HCT116 (cell line): Measurements from ENCODE around the gene PUSL1. TPM values are rescaled to one million over a fixed set of nuclear protein-coding genes. Genes with fewer than 3 reads are reported as not detected.

Experiments
- ATAC-seq: fragments of 200-7000 bp; cut with Tn5 transposase; 2 replicates; pipeline ENCODE4 v1.9.1; 2020; ENCODE audit warnings: mild to moderate bottlenecking, moderate library complexity
- BruUV-seq: library from RNA; stranded (reverse); fragments of 400-500 nt; replicated peaks from 2 replicates; lab custom pipeline; 2021; lab: Mats Ljungman, UMichigan
- CTCF ChIA-PET: fragments of 300-600 bp; sonication (Branson Sonifier 250); formaldehyde crosslinking; loops from one replicate; lab custom pipeline; 2021; ENCODE audit warnings: antibody characterized with exemption; lab: Charles Lee
- POLR2A ChIA-PET: fragments of 300-600, 350-600 bp; sonication (Branson Sonifier 250); formaldehyde crosslinking; loops from one replicate; lab custom pipeline; 2021; ENCODE audit warnings: antibody characterized with exemption; lab: Charles Lee
- RAD21 ChIA-PET, 2 experiments: fragments of 300-600 bp; sonication (Branson Sonifier 250); formaldehyde crosslinking; loops; one replicate each; lab custom pipeline; 2023; ENCODE audit warnings: low total read pairs in 2 of 2; ENCODE audit not compliant: uncharacterized antibody in 2 of 2, unreplicated experiment in 2 of 2, low non-redundant PET in 1 of 2; lab: Charles Lee
- DNase-seq: peaks from one replicate; pipeline ENCODE4 v3.0.0-alpha.2; 2010; ENCODE audit warnings: low read depth, low spot score
- H2AFZ ChIP-seq: fragments of 200-600 bp; shearing (Covaris generic), sonication (generic); 2 replicates; pipeline ENCODE4 v1.6.1; 2017; ENCODE audit warnings: low read depth, mixed run types, mixed read lengths, antibody characterized with exemption, low read length; ENCODE audit not compliant: poor library complexity, severe bottlenecking
- H3K27ac ChIP-seq: 2 replicates; pipeline ENCODE4 v1.5.1; 2012; ENCODE audit warnings: low read depth, low read length
- H3K27me3 ChIP-seq: fragments of 200-600 bp; sonication (generic); 2 replicates; pipeline ENCODE4 v1.6.1; 2016; ENCODE audit warnings: mixed run types, low read length, mixed read lengths; ENCODE audit not compliant: insufficient read depth
- H3K36me3 ChIP-seq, 2 experiments: fragments of 200-500 bp in 1 of 2; fragments of 200-600 bp in 1 of 2; sonication (Bioruptor generic) in 1 of 2; sonication (generic) in 1 of 2; 2 replicates each; pipeline versions ENCODE4 v1.5.1 to v1.6.1; 2014 to 2016; ENCODE audit warnings: low read length in 2 of 2, inconsistent platforms in 1 of 2, mixed read lengths in 1 of 2, mixed run types in 1 of 2; ENCODE audit not compliant: insufficient read depth in 2 of 2, control insufficient read depth in 1 of 2
- H3K4me1 ChIP-seq, 2 experiments: fragments of 200-600 bp in 1 of 2; sonication (generic) in 1 of 2; 2 replicates each; pipeline versions ENCODE4 v1.5.1 to v1.6.1; 2012 to 2017; ENCODE audit warnings: low read length in 2 of 2, inconsistent platforms in 1 of 2, mild to moderate bottlenecking in 1 of 2, mixed read lengths in 1 of 2, mixed run types in 1 of 2, moderate library complexity in 1 of 2; ENCODE audit not compliant: insufficient read depth in 2 of 2, control insufficient read depth in 1 of 2
- H3K4me2 ChIP-seq: fragments of 200-600 bp; sonication (generic); 2 replicates; pipeline ENCODE4 v1.6.1; 2017; ENCODE audit warnings: mixed run types, low read length, mixed read lengths
- H3K4me3 ChIP-seq, 2 experiments: fragments of 200-600 bp in 1 of 2; sonication (generic) in 1 of 2; replicated peaks in 1 of 2; 2 replicates each; pipeline ENCODE4 v1.5.1; 2011 to 2016; ENCODE audit warnings: low read length in 2 of 2, control low read depth in 1 of 2, low read depth in 1 of 2, mild to moderate bottlenecking in 1 of 2, mixed read lengths in 1 of 2, mixed run types in 1 of 2
- H3K79me2 ChIP-seq: fragments of 200-600 bp; sonication (generic); 2 replicates; pipeline ENCODE4 v1.6.1; 2017; ENCODE audit warnings: mild to moderate bottlenecking, mixed run types, low read length, moderate library complexity, mixed read lengths; ENCODE audit not compliant: insufficient read depth
- H3K9ac ChIP-seq: fragments of 200-600 bp; sonication (generic); 2 replicates; pipeline ENCODE4 v1.6.1; 2016; ENCODE audit warnings: low read length, mixed read lengths
- H3K9me2 ChIP-seq: fragments of 200-600 bp; sonication (generic), shearing (Covaris generic); 2 replicates; pipeline ENCODE4 v1.6.1; 2017; ENCODE audit warnings: mixed run types, mild to moderate bottlenecking, moderate library complexity; ENCODE audit not compliant: insufficient read depth
- H3K9me3 ChIP-seq, 2 experiments: fragments of 200-500 bp in 1 of 2; fragments of 200-600 bp in 1 of 2; sonication (Bioruptor generic) in 1 of 2; sonication (generic) in 1 of 2; 2 replicates each; pipeline ENCODE4 v1.6.1; 2014 to 2017; ENCODE audit warnings: low read length in 2 of 2, mixed read lengths in 2 of 2, inconsistent platforms in 1 of 2, low read depth in 1 of 2, mild to moderate bottlenecking in 1 of 2, mixed run types in 1 of 2, moderate library complexity in 1 of 2; ENCODE audit not compliant: control insufficient read depth in 1 of 2, insufficient read depth in 1 of 2
- H4K20me1 ChIP-seq: fragments of 200-600 bp; sonication (generic), shearing (Covaris generic); 2 replicates; pipeline ENCODE4 v1.6.1; 2017; ENCODE audit warnings: mixed run types, mild to moderate bottlenecking, moderate library complexity; ENCODE audit not compliant: insufficient read depth
- EZH2 ChIP-seq: fragments of 200-600 bp; sonication (generic); IDR thresholded peaks from 2 replicates; pipeline ENCODE4 v1.6.1; 2017; ENCODE audit warnings: antibody characterized with exemption, mixed run types
- FOSL1 ChIP-seq: IDR thresholded peaks from 2 replicates; pipeline ENCODE4 v1.6.1; 2012; ENCODE audit warnings: low read depth
- POLR2A ChIP-seq: IDR thresholded peaks from 2 replicates; pipeline ENCODE4 v1.7.0; 2011; ENCODE audit warnings: borderline replicate concordance; ENCODE audit not compliant: insufficient read depth, insufficient read length; ENCODE audit errors: extremely low read depth
- POLR2AphosphoS5 ChIP-seq: IDR thresholded peaks from 2 replicates; pipeline ENCODE4 v1.6.1; 2011; ENCODE audit warnings: mild to moderate bottlenecking, low read depth, low read length, moderate library complexity
- RAD21 ChIP-seq: IDR thresholded peaks from 2 replicates; pipeline ENCODE4 v1.6.1; 2012; ENCODE audit warnings: low read depth, mild to moderate bottlenecking
- TCF7L2 ChIP-seq: IDR thresholded peaks from 2 replicates; pipeline ENCODE4 v1.7.0; 2011; ENCODE audit warnings: borderline replicate concordance, inconsistent platforms; ENCODE audit not compliant: insufficient read depth, insufficient read length; ENCODE audit errors: extremely low read depth
- YY1 ChIP-seq: IDR thresholded peaks from 2 replicates; pipeline ENCODE4 v1.6.1; 2011; ENCODE audit warnings: low read length, low read depth, moderate library complexity, mild to moderate bottlenecking; ENCODE audit not compliant: insufficient replicate concordance; ENCODE audit errors: extremely low read depth
- ZNF274 ChIP-seq: fragments of 200-500 bp; sonication (Bioruptor generic); IDR thresholded peaks from 2 replicates; pipeline ENCODE4 v1.6.1; 2014; ENCODE audit warnings: mild to moderate bottlenecking, low read depth, low read length, inconsistent platforms
- intact Hi-C: fragments of 100-400 bp; cut with micrococcal nuclease; formaldehyde crosslinking; loops from 2 replicates; pipeline ENCODE4 v1.10.0; 2022
- total RNA-seq: library from RNA; stranded (reverse); gene quantifications from one replicate; pipeline ENCODE4 v1.2.1, GENCODE V29; 2021; ENCODE audit not compliant: unreplicated experiment
- TF ChIP-seq, protein P1 (sequence below): IDR thresholded peaks from 2 replicates; pipeline ENCODE4 v1.6.1; 2012; ENCODE audit warnings: low read depth
- TF ChIP-seq, protein P2 (sequence below): IDR thresholded peaks from 2 replicates; pipeline ENCODE4 v1.6.1; 2012
- TF ChIP-seq, protein P3 (sequence below): IDR thresholded peaks from 2 replicates; pipeline ENCODE4 v1.6.1; 2011; ENCODE audit warnings: mild to moderate bottlenecking, low read length, moderate library complexity; ENCODE audit not compliant: insufficient replicate concordance; ENCODE audit errors: extremely low read depth

Gene PUSL1
- total RNA-seq, 1 experiment from 2014 or later, result 47.2 TPM

DNA sequence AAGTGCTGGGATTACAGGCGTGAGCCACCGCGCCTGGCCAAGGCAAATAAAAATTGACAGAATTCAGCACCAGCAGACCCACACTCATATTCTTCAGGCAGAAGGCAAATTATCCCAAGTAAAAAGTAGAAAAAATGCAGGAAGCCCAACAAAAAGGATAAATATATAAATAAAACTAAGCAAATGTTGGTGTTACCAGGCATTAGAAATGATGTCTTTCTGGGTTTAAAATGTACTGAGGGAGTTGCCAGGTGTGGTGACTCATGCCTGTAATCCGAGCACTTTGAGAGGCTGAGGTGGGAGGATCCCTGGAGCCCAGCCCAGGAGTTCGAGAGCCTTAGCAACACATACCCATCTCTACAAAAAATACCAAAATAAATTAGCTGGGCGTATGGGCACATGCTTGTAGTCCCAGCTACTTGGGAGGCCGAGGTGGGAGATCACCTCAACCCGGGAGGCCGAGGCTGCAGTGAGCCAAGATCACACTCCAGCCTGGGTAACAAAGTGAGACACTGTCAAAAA lies 9.8 kb downstream of the PUSL1 start:
- intact Hi-C loops, result no loop called here
- peaks cover 93% of the 10 kb centered on the region for H3K79me2 ChIP-seq

DNA sequence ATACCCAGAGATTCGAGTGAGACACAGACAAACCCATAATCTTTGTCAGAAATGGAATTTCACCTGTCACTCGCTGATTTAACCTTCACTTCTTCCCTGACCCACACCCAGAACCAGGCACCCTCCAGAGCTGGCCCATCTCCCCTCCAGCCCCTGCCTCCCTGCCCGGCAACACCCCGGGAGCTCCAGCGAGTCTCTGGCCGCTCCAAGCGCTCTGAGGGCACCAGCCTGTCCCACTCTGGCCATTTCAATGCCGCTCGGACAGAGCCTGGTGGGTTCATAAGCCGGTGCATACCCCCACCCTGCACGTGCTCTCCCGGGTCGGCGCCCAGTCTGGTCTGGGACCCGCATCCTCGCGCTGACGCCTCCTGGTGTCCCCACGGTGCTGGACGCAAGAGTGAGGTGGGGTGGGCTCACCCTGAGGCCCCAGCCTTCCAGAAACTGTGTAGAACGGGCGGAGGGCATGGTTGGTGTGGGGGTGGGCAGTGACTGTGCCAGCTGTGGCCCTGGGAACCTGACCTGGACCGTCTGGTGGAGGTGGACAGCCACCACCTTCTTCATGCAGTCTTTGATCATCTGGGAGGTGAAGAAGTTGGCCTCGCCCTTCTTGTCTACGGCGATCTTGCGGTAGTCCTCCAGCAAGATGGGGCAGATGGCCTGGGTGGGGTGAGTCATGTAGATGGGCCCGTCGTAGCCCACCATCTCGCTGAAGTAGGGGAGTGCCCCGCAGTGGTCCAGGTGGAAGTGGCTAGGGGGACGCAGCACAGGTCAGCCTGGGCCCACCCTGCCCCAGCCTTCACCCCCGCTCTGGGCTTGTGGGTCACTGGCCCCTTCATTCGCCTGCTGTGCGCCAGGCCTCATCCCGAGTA lies 10.6 kb downstream of the PUSL1 start:
- H3K4me1 ChIP-seq, result peaks cover 27 to 54% of the 10 kb centered on the region in 2 experiments
- H3K4me2 ChIP-seq, result peak overlapping the region; percentile 60
- no TSS peak for BruUV-seq
- ChIA-PET POLR2A (interaction anchor here (1.3 kb wide), 2 partner anchors 9 to 19 kb away, joined by 3 to 4 read pairs; no protein-coding TSS in a partner anchor), RAD21 (no interaction called here), CTCF (no interaction called here)
- no peaks in the 10 kb centered on the region for H3K9me2 ChIP-seq
- no peaks in the 10 kb centered on the region for H3K27me3 ChIP-seq
- H3K9ac ChIP-seq, result peak overlapping the region; percentile 15
- no peak overlapping the region for H2AFZ ChIP-seq
- DNase-seq, result no peak
- intact Hi-C loops, result no loop called here
- peaks cover 9 to 25% of the 10 kb centered on the region in 2 experiments; a peak in 2 of 4 replicates for H3K36me3 ChIP-seq
- H3K79me2 ChIP-seq, result peaks cover 90% of the 10 kb centered on the region
- H3K27ac ChIP-seq, result peak overlapping the region; percentile 47
- no peaks in the 10 kb centered on the region for H3K9me3 ChIP-seq
- no peak overlapping the region for H3K4me3 ChIP-seq
- no peak for ATAC-seq
- H4K20me1 ChIP-seq, result peaks cover 10% of the 10 kb centered on the region; the same call in 1 of the 2 replicates
- TF ChIP-seq ZNF274 (no peak), POLR2A (no peak), EZH2 (no peak), FOSL1 (no peak), RAD21 (no peak), YY1 (no peak)
- TF ChIP-seq, protein P1, sequence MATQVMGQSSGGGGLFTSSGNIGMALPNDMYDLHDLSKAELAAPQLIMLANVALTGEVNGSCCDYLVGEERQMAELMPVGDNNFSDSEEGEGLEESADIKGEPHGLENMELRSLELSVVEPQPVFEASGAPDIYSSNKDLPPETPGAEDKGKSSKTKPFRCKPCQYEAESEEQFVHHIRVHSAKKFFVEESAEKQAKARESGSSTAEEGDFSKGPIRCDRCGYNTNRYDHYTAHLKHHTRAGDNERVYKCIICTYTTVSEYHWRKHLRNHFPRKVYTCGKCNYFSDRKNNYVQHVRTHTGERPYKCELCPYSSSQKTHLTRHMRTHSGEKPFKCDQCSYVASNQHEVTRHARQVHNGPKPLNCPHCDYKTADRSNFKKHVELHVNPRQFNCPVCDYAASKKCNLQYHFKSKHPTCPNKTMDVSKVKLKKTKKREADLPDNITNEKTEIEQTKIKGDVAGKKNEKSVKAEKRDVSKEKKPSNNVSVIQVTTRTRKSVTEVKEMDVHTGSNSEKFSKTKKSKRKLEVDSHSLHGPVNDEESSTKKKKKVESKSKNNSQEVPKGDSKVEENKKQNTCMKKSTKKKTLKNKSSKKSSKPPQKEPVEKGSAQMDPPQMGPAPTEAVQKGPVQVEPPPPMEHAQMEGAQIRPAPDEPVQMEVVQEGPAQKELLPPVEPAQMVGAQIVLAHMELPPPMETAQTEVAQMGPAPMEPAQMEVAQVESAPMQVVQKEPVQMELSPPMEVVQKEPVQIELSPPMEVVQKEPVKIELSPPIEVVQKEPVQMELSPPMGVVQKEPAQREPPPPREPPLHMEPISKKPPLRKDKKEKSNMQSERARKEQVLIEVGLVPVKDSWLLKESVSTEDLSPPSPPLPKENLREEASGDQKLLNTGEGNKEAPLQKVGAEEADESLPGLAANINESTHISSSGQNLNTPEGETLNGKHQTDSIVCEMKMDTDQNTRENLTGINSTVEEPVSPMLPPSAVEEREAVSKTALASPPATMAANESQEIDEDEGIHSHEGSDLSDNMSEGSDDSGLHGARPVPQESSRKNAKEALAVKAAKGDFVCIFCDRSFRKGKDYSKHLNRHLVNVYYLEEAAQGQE, result no peak
- TF ChIP-seq, protein P2, sequence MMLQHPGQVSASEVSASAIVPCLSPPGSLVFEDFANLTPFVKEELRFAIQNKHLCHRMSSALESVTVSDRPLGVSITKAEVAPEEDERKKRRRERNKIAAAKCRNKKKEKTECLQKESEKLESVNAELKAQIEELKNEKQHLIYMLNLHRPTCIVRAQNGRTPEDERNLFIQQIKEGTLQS, result no peak
- TF ChIP-seq, protein P3, sequence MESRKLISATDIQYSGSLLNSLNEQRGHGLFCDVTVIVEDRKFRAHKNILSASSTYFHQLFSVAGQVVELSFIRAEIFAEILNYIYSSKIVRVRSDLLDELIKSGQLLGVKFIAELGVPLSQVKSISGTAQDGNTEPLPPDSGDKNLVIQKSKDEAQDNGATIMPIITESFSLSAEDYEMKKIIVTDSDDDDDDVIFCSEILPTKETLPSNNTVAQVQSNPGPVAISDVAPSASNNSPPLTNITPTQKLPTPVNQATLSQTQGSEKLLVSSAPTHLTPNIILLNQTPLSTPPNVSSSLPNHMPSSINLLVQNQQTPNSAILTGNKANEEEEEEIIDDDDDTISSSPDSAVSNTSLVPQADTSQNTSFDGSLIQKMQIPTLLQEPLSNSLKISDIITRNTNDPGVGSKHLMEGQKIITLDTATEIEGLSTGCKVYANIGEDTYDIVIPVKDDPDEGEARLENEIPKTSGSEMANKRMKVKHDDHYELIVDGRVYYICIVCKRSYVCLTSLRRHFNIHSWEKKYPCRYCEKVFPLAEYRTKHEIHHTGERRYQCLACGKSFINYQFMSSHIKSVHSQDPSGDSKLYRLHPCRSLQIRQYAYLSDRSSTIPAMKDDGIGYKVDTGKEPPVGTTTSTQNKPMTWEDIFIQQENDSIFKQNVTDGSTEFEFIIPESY, result no peak

More for the DNA sequence above, 9.8 kb downstream of the PUSL1 start:
- Histone ChIP-seq H3K9ac (peak overlapping the region; percentile 15), H4K20me1 (peaks cover 10% of the 10 kb centered on the region; the same call in 1 of the 2 replicates), H3K9me3 (no peaks in the 10 kb centered on the region), H2AFZ (no peak overlapping the region), H3K4me2 (peak overlapping the region; percentile 60), H3K27me3 (no peaks in the 10 kb centered on the region), H3K9me2 (no peaks in the 10 kb centered on the region), H3K4me3 (no peak overlapping the region), H3K27ac (peak overlapping the region; percentile 52), H3K4me1 (peaks cover 23 to 49% of the 10 kb centered on the region in 2 experiments), H3K36me3 (peaks cover 17 to 31% of the 10 kb centered on the region in 2 experiments; a peak in 3 of 4 replicates)
- CTCF ChIA-PET, result no interaction called here
- POLR2A ChIA-PET, result interaction anchor here (1.3 kb wide), 2 partner anchors 8 to 20 kb away, joined by 3 to 4 read pairs; no protein-coding TSS in a partner anchor
- TF ChIP-seq POLR2AphosphoS5 (peak; percentile 35), TCF7L2 (no peak)
- ATAC-seq (peak; percentile 84), DNase-seq (peak; percentile 65)
- RAD21 ChIA-PET, result no interaction called here
- BruUV-seq, result no TSS peak
